GM23338 (cell line): ENCODE results near the gene IL1RL1. TPM values are rescaled to one million over a fixed set of nuclear protein-coding genes. Genes with fewer than 3 reads are reported as not detected.

Experiments used
- ATAC-seq: fragments of 200-7000 bp; cut with Tn5 transposase; 3 replicates; pipeline ENCODE4 v1.9.1; 2020
- DNase-seq: peaks from one replicate; pipeline ENCODE4 v3.0.0-alpha.2; 2015; ENCODE audit warnings: low spot score
- H2AFZ ChIP-seq: fragments of 200-600 bp; sonication (generic); 2 replicates; pipeline ENCODE4 v1.8.0; 2016; ENCODE audit warnings: antibody characterized with exemption, mild to moderate bottlenecking, moderate library complexity
- H3F3A ChIP-seq: fragments of 200-600 bp; sonication (generic); replicated peaks from 2 replicates; pipeline ENCODE4 v1.8.0; 2017; ENCODE audit warnings: antibody characterized with exemption, mixed run types, low read depth
- H3K27ac ChIP-seq: fragments of 200-600 bp; sonication (generic); 2 replicates; pipeline ENCODE4 v1.6.1; 2016; ENCODE audit warnings: low read depth
- H3K27me3 ChIP-seq: fragments of 200-600 bp; sonication (generic); 2 replicates; pipeline ENCODE4 v1.8.0; 2016; ENCODE audit warnings: mild to moderate bottlenecking, mixed run types, moderate library complexity; ENCODE audit not compliant: insufficient read depth
- H3K36me3 ChIP-seq: fragments of 200-600 bp; sonication (generic); 2 replicates; pipeline ENCODE4 v1.8.0; 2016; ENCODE audit warnings: mild to moderate bottlenecking; ENCODE audit not compliant: insufficient read depth
- H3K4me1 ChIP-seq: fragments of 200-600 bp; sonication (generic); 2 replicates; pipeline ENCODE4 v1.8.0; 2016; ENCODE audit warnings: mild to moderate bottlenecking, moderate library complexity; ENCODE audit not compliant: insufficient read depth
- H3K4me2 ChIP-seq: fragments of 200-600 bp; sonication (generic); 2 replicates; pipeline ENCODE4 v1.7.1; 2017; ENCODE audit warnings: mixed run types
- H3K4me3 ChIP-seq: fragments of 200-600 bp; sonication (generic); 2 replicates; pipeline ENCODE4 v1.6.1; 2016; ENCODE audit warnings: mixed run types
- H3K79me2 ChIP-seq: fragments of 200-600 bp; sonication (generic); replicated peaks from 2 replicates; pipeline ENCODE4 v1.8.0; 2017; ENCODE audit warnings: mild to moderate bottlenecking; ENCODE audit not compliant: insufficient read depth
- H3K9me2 ChIP-seq: fragments of 200-600 bp; sonication (generic); 2 replicates; pipeline ENCODE4 v1.8.0; 2017; ENCODE audit not compliant: insufficient read depth
- H4K20me1 ChIP-seq: fragments of 200-600 bp; sonication (generic); replicated peaks from 2 replicates; pipeline ENCODE4 v1.8.0; 2017; ENCODE audit warnings: mild to moderate bottlenecking; ENCODE audit not compliant: insufficient read depth
- H3K27ac Mint-ChIP-seq: 2 replicates; pipeline ENCODE4 v1.8.0; 2020; ENCODE audit warnings: inconsistent platforms, mild to moderate bottlenecking, moderate library complexity, mixed read lengths
- H3K27me3 Mint-ChIP-seq: 3 replicates; pipeline ENCODE4 v1.8.0; 2022; ENCODE audit warnings: low read depth, mild to moderate bottlenecking, moderate library complexity, mixed read lengths, inconsistent platforms; ENCODE audit not compliant: insufficient read depth, poor library complexity
- H3K36me3 Mint-ChIP-seq: 3 replicates; pipeline ENCODE4 v1.8.0; 2021; ENCODE audit warnings: low read depth, mild to moderate bottlenecking, inconsistent platforms, moderate library complexity, mixed read lengths
- H3K4me1 Mint-ChIP-seq: 3 replicates; pipeline ENCODE4 v1.8.0; 2020; ENCODE audit warnings: mild to moderate bottlenecking, inconsistent platforms, mixed read lengths
- H3K4me3 Mint-ChIP-seq: 3 replicates; pipeline ENCODE4 v1.8.0; 2021; ENCODE audit warnings: moderate library complexity, mild to moderate bottlenecking, inconsistent platforms, mixed read lengths
- H3K9me3 Mint-ChIP-seq: 3 replicates; pipeline ENCODE4 v1.8.0; 2020; ENCODE audit warnings: moderate library complexity, mild to moderate bottlenecking, inconsistent platforms, mixed read lengths
- CREB1 ChIP-seq: fragments of 250-450 bp; sonication (Bioruptor Pico); IDR thresholded peaks from 2 replicates; pipeline ENCODE4 v1.5.0; 2020; ENCODE audit warnings: low read depth, mild to moderate bottlenecking, moderate library complexity
- CTCF ChIP-seq, 2 experiments: fragments of 200-600 bp in 1 of 2; sonication (generic) in 1 of 2; conservative IDR thresholded peaks; 2 replicates each; pipeline versions ENCODE4 v1.5.1 to v1.6.1; 2016 to 2017; ENCODE audit warnings: antibody characterized with exemption in 2 of 2, low read depth in 2 of 2, mild to moderate bottlenecking in 2 of 2, moderate library complexity in 1 of 2
- ETS1 ChIP-seq: IDR thresholded peaks from 2 replicates; pipeline ENCODE4 v1.6.1; 2016; ENCODE audit warnings: antibody characterized with exemption
- EZH2 ChIP-seq: fragments of 200-600 bp; sonication (generic); IDR thresholded peaks from one replicate; pipeline ENCODE4 v1.8.0; 2017; ENCODE audit warnings: antibody characterized with exemption, mild to moderate bottlenecking, low read depth; ENCODE audit not compliant: unreplicated experiment
- EZH2phosphoT487 ChIP-seq: fragments of 200-600 bp; sonication (generic); IDR thresholded peaks from one replicate; pipeline ENCODE4 v1.8.1; 2018; ENCODE audit warnings: antibody characterized with exemption; ENCODE audit not compliant: unreplicated experiment
- JUNB ChIP-seq: IDR thresholded peaks from one replicate; pipeline ENCODE4 v1.6.1; 2016; ENCODE audit warnings: antibody characterized with exemption; ENCODE audit not compliant: unreplicated experiment
- NANOG ChIP-seq: IDR thresholded peaks from 2 replicates; pipeline ENCODE4 v1.6.1; 2016; ENCODE audit warnings: antibody characterized with exemption, borderline replicate concordance
- POLR2AphosphoS5 ChIP-seq: IDR thresholded peaks from 2 replicates; pipeline ENCODE4 v1.6.1; 2016; ENCODE audit warnings: antibody characterized with exemption, low read depth
- REST ChIP-seq: IDR thresholded peaks from one replicate; pipeline ENCODE4 v1.6.1; 2018; ENCODE audit warnings: antibody characterized with exemption; ENCODE audit not compliant: unreplicated experiment
- STAT1 ChIP-seq: IDR thresholded peaks from one replicate; pipeline ENCODE4 v1.6.1; 2016; ENCODE audit warnings: antibody characterized with exemption; ENCODE audit not compliant: unreplicated experiment
- ZNF114 ChIP-seq: fragments of 250-450 bp; sonication (Bioruptor Pico); IDR thresholded peaks from 2 replicates; pipeline ENCODE4 v1.5.0; 2020; ENCODE audit warnings: mild to moderate bottlenecking, moderate library complexity
- ZNF331 ChIP-seq: fragments of 250-450 bp; sonication (Bioruptor Pico); IDR thresholded peaks from 2 replicates; pipeline ENCODE4 v1.5.0; 2020; ENCODE audit warnings: low read depth, mild to moderate bottlenecking, moderate library complexity
- ZNF462 ChIP-seq: fragments of 250-450 bp; sonication (Bioruptor Pico); IDR thresholded peaks from 2 replicates; pipeline ENCODE4 v1.5.0; 2020; ENCODE audit warnings: mild to moderate bottlenecking, moderate library complexity
- polyA plus RNA-seq: library from polyadenylated mRNA; unstranded; fragments of >200 nt; fragmentation: Nextera tagmentation; extraction: Ambion mirVana; gene quantifications from 2 replicates; pipeline ENCODE4 v1.2.1, GENCODE V29; 2016
- total RNA-seq: library from RNA; depleted of rRNA; stranded (reverse); fragments of >200 nt; shearing (Covaris generic); gene quantifications from 2 replicates; pipeline ENCODE4 v1.2.3, GENCODE V29; 2014

Gene IL1RL1
- total and polyA plus RNA-seq, 2 experiments from 2014 or later: not detected

GRCh38 chr2:102331311-102331980, 20.1 kb downstream of the IL1RL1 start:
- Mint-ChIP-seq H3K9me3 (peaks cover 12% of the 10 kb centered on the region; the same call in 2 of the 3 replicates), H3K4me3 (no peak overlapping the region), H3K27ac (no peak overlapping the region), H3K36me3 (no peaks in the 10 kb centered on the region), H3K4me1 (no peaks in the 10 kb centered on the region), H3K27me3 (no peaks in the 10 kb centered on the region)
- Histone ChIP-seq H3K36me3 (no peaks in the 10 kb centered on the region), H3K9me2 (no peaks in the 10 kb centered on the region; the same call in 1 of the 2 replicates), H3K27me3 (no peaks in the 10 kb centered on the region), H3K4me3 (no peak overlapping the region), H4K20me1 (no peaks in the 10 kb centered on the region), H2AFZ (no peak overlapping the region), H3K4me1 (no peaks in the 10 kb centered on the region), H3K79me2 (no peaks in the 10 kb centered on the region), H3K27ac (no peak overlapping the region), H3F3A (no peaks in the 10 kb centered on the region), H3K4me2 (no peak overlapping the region)
- TF ChIP-seq CTCF (conservative IDR thresholded peaks at IDR 0.05; ENCODE audit: low read depth in 2 of 2) (no peak), ZNF462 (CRISPR knock-in tag) (no peak), ETS1 (no peak), POLR2AphosphoS5 (no peak), EZH2 (no peak), CREB1 (no peak), NANOG (no peak), REST (no peak), ZNF331 (CRISPR knock-in tag) (no peak), JUNB (no peak), ZNF114 (no peak), EZH2phosphoT487 (no peak), STAT1 (no peak)
- ATAC-seq (no peak), DNase-seq (no peak)
